GOT3 (cell line): ENCODE results near the gene PAPPA.

Experiments
- DNase-seq: peaks from one replicate; lab custom pipeline; 2025; ENCODE audit warnings: mixed read lengths; lab: John Stamatoyannopoulos, UW

PAPPA gene

GRCh38 chr9:116153765-116154333, at the start of gene PAPPA:
Gene PAPPA (plus strand): TSS chr9:116153791. CDS start chr9:116154173, 382 bp downstream.
- no peak for DNase-seq

- DNase-seq: no peak
Observed at GRCh38 chr9:116103976-116104820, 49.4 kb upstream of the PAPPA start.

- DNase-seq: no peak
Observed at GRCh38 chr9:116112236-116112635, 41.4 kb upstream of the PAPPA start.

GRCh38 chr9:116115761-116116353, 37.7 kb upstream of the PAPPA start:
- DNase-seq: no peak

- DNase-seq: no peak
Observed at GRCh38 chr9:116116393-116116792, 37.2 kb upstream of the PAPPA start.

- DNase-seq: no peak
Observed at GRCh38 chr9:116123171-116123570, 30.4 kb upstream of the PAPPA start.

- DNase-seq: no peak
Observed at GRCh38 chr9:116124472-116125040, 29.0 kb upstream of the PAPPA start.

- no peak for DNase-seq
Observed at GRCh38 chr9:116133163-116133562, 20.4 kb upstream of the PAPPA start.

- DNase-seq: no peak
Observed at GRCh38 chr9:116134975-116135374, 18.6 kb upstream of the PAPPA start.

- DNase-seq: no peak
Observed at GRCh38 chr9:116137010-116137409, 16.6 kb upstream of the PAPPA start.

GRCh38 chr9:116137581-116137980, 16.0 kb upstream of the PAPPA start:
- no peak for DNase-seq

GRCh38 chr9:116141864-116142561, 11.6 kb upstream of the PAPPA start:
- DNase-seq: no peak

GRCh38 chr9:116142706-116143492, 10.7 kb upstream of the PAPPA start:
- no peak for DNase-seq

GRCh38 chr9:116144038-116144437, 9.6 kb upstream of the PAPPA start:
- DNase-seq: no peak

GRCh38 chr9:116144555-116144954, 9.0 kb upstream of the PAPPA start:
- no peak for DNase-seq

GRCh38 chr9:116145036-116145435, 8.6 kb upstream of the PAPPA start:
- no peak for DNase-seq

GRCh38 chr9:116147821-116148220, 5.8 kb upstream of the PAPPA start:
- DNase-seq: no peak

GRCh38 chr9:116149844-116150243, 3.7 kb upstream of the PAPPA start:
- no peak for DNase-seq

GRCh38 chr9:116151199-116151598, 2.4 kb upstream of the PAPPA start:
- no peak for DNase-seq

GRCh38 chr9:116151966-116152381, 1.6 kb upstream of the PAPPA start:
- DNase-seq: no peak

GRCh38 chr9:116152390-116152789, 1.2 kb upstream of the PAPPA start:
- no peak for DNase-seq
